GM12878 (cell line): Measurements from ENCODE around the gene MORC1. TPM values are rescaled to one million over a fixed set of nuclear protein-coding genes. Genes with fewer than 3 reads are reported as not detected.

Experiments
- ATAC-seq: fragments of 200-7000 bp; cut with Tn5 transposase; 3 replicates; pipeline ENCODE4 v1.9.1; 2020; ENCODE audit warnings: mild to moderate bottlenecking, moderate library complexity
- BruUV-seq: library from RNA; stranded (reverse); fragments of 400-500 nt; replicated peaks from 2 replicates; lab custom pipeline; 2021; lab: Mats Ljungman, UMichigan
- CTCF ChIA-PET: fragments of 300-600 bp; sonication (Branson Sonifier 250); formaldehyde crosslinking; extraction: SDS; loops from one replicate; lab custom pipeline; 2021; ENCODE audit warnings: inconsistent platforms; lab: Yijun Ruan, JAX
- POLR2A ChIA-PET: fragments of 350-600 bp; formaldehyde crosslinking; extraction: SDS; loops from one replicate; lab custom pipeline; 2021; ENCODE audit warnings: inconsistent platforms; lab: Charles Lee
- RAD21 ChIA-PET: fragments of 300-600 bp; sonication (Branson Sonifier 250); formaldehyde crosslinking; loops from one replicate; lab custom pipeline; 2023; ENCODE audit warnings: antibody characterized with exemption; ENCODE audit not compliant: unreplicated experiment; lab: Charles Lee
- SMC1A ChIA-PET: fragments of 300-600 bp; sonication (Branson Sonifier 250); formaldehyde crosslinking; loops from one replicate; lab custom pipeline; 2023; ENCODE audit not compliant: unreplicated experiment, uncharacterized antibody; lab: Charles Lee
- DNase-seq: peaks from one replicate; pipeline ENCODE4 v3.0.0-alpha.2; 2011; ENCODE audit warnings: low read depth, low spot score
- FAIRE-seq: peaks from 3 replicates; lab custom pipeline; 2011; peaks lifted over from hg19 to GRCh38; lab: Jason Lieb, UNC
- H2AFZ ChIP-seq: 2 replicates; pipeline ENCODE4 v1.6.0; 2011; ENCODE audit warnings: low read depth, low read length, control low read depth; ENCODE audit not compliant: control insufficient read depth
- H3K27ac ChIP-seq: 2 replicates; pipeline ENCODE4 v1.5.1; 2011; ENCODE audit warnings: control low read depth; ENCODE audit not compliant: control insufficient read depth, insufficient read depth
- H3K27me3 ChIP-seq, 2 experiments: replicated peaks in 1 of 2; 2 replicates each; pipeline versions ENCODE4 v1.6.0 to v1.6.1; 2011; ENCODE audit warnings: low read length in 1 of 2; ENCODE audit not compliant: control insufficient read depth in 2 of 2, insufficient read depth in 2 of 2
- H3K36me3 ChIP-seq, 2 experiments: 2 replicates each; pipeline ENCODE4 v1.5.1; 2011; ENCODE audit warnings: low read length in 1 of 2; ENCODE audit not compliant: control insufficient read depth in 2 of 2, insufficient read depth in 2 of 2
- H3K4me1 ChIP-seq: 2 replicates; pipeline ENCODE4 v1.6.1; 2011; ENCODE audit warnings: mild to moderate bottlenecking, low read length, moderate library complexity, mixed read lengths; ENCODE audit not compliant: control insufficient read depth, insufficient read depth
- H3K4me2 ChIP-seq: 2 replicates; pipeline ENCODE4 v1.6.0; 2011; ENCODE audit warnings: control low read depth; ENCODE audit not compliant: control insufficient read depth, insufficient read depth
- H3K4me3 ChIP-seq: fragments of 200-600 bp; sonication (generic); 2 replicates; pipeline ENCODE4 v1.5.1; 2016
- H3K79me2 ChIP-seq: 2 replicates; pipeline ENCODE4 v1.6.0; 2011; ENCODE audit warnings: low read length; ENCODE audit not compliant: control insufficient read depth, insufficient read depth
- H3K9ac ChIP-seq: 2 replicates; pipeline ENCODE4 v1.8.0; 2011; ENCODE audit warnings: low read length, control low read depth, mixed read lengths; ENCODE audit not compliant: control insufficient read depth, insufficient read depth
- H3K9me3 ChIP-seq: replicated peaks from 3 replicates; pipeline ENCODE4 v1.5.1; 2011; ENCODE audit warnings: mild to moderate bottlenecking, low read length; ENCODE audit not compliant: control insufficient read depth, insufficient read depth
- H4K20me1 ChIP-seq: 2 replicates; pipeline ENCODE4 v1.6.0; 2011; ENCODE audit not compliant: control insufficient read depth, insufficient read depth
- CREM ChIP-seq: IDR thresholded peaks from 2 replicates; pipeline ENCODE4 v1.6.1; 2014; ENCODE audit warnings: antibody characterized with exemption, low read depth
- ESRRA ChIP-seq: IDR thresholded peaks from 2 replicates; pipeline ENCODE4 v1.6.1; 2012; ENCODE audit warnings: mild to moderate bottlenecking, low read length, improper control_type of control experiment
- GABPA ChIP-seq: IDR thresholded peaks from 2 replicates; pipeline ENCODE4 v1.6.1; 2014; ENCODE audit warnings: antibody characterized with exemption, low read depth, mild to moderate bottlenecking, inconsistent platforms
- MEF2A ChIP-seq: IDR thresholded peaks from 2 replicates; pipeline ENCODE4 v1.6.1; 2011; ENCODE audit warnings: low read depth, mild to moderate bottlenecking, low read length, moderate library complexity; ENCODE audit not compliant: insufficient read depth
- NFYB ChIP-seq: IDR thresholded peaks from 2 replicates; pipeline ENCODE4 v1.6.1; 2011; ENCODE audit warnings: low read depth, mild to moderate bottlenecking, low read length, improper control_type of control experiment, moderate library complexity; ENCODE audit not compliant: insufficient read depth
- NR2C1 ChIP-seq: fragments of 450-650 bp; IDR thresholded peaks from 2 replicates; pipeline ENCODE4 v1.6.1; 2017; ENCODE audit warnings: antibody characterized with exemption, mild to moderate bottlenecking, moderate library complexity
- NR2F1 ChIP-seq: fragments of 450-650 bp; conservative IDR thresholded peaks from 2 replicates; pipeline ENCODE4 v1.6.1; 2017; ENCODE audit warnings: mild to moderate bottlenecking
- RUNX3 ChIP-seq: IDR thresholded peaks from 2 replicates; pipeline ENCODE4 v1.6.1; 2012; ENCODE audit warnings: low read length, inconsistent platforms
- SIN3A ChIP-seq: IDR thresholded peaks from 2 replicates; pipeline ENCODE4 v1.6.1; 2012; ENCODE audit warnings: low read depth, low read length, improper control_type of control experiment
- SREBF2 ChIP-seq: IDR thresholded peaks from 2 replicates; pipeline ENCODE4 v1.6.1; 2012; ENCODE audit warnings: mild to moderate bottlenecking, low read length
- STAT3 ChIP-seq: IDR thresholded peaks from 2 replicates; pipeline ENCODE4 v1.6.1; 2011; ENCODE audit warnings: low read depth, low read length, improper control_type of control experiment
- SUZ12 ChIP-seq: fragments of 200-600 bp; sonication (generic); IDR thresholded peaks from one replicate; pipeline ENCODE4 v1.6.1; 2018; ENCODE audit warnings: antibody characterized with exemption, mild to moderate bottlenecking; ENCODE audit not compliant: unreplicated experiment
- TCF7 ChIP-seq: IDR thresholded peaks from 2 replicates; pipeline ENCODE4 v1.6.1; 2014; ENCODE audit warnings: antibody characterized with exemption, borderline replicate concordance
- WGBS: methylation state at CpG from one replicate; pipeline ENCODE4 v1.1.6; 2016; ENCODE audit warnings: low lambda C conversion rate; ENCODE audit not compliant: insufficient replicate concordance, insufficient coverage; ENCODE audit errors: missing lambda C conversion rate; 5-methylcytosine and 5-hydroxymethylcytosine counted together
- in situ Hi-C: fragments of 300-500 bp; cut with MboI; formaldehyde crosslinking; loops from 9 replicates; pipeline ENCODE4 v1.14.3; 2018; ENCODE audit warnings: mixed read lengths
- intact Hi-C: fragments of 100-400 bp; cut with micrococcal nuclease; formaldehyde crosslinking; loops from one replicate; pipeline ENCODE4 v1.14.2; 2022; ENCODE audit not compliant: unreplicated experiment
- polyA plus RNA-seq, 11 experiments: library from polyadenylated mRNA; depleted of rRNA in 4 of 11; unstranded in 6 of 11; stranded (reverse) in 5 of 11; fragments of >200 nt; fragmentation: Nextera tagmentation in 4 of 11; fragmentation: Illumina TruSeq in 1 of 11; extraction: Ambion mirVana in 4 of 11; extraction: Trizol in 1 of 11; gene quantifications; 1 replicate in 1 of 11; 2 replicates in 10 of 11; pipeline versions ENCODE4 v1.2.1 to v1.2.3, GENCODE V29; 2011 to 2016; ENCODE audit warnings: inconsistent platforms in 2 of 11, missing spikeins in 2 of 11, low read depth in 1 of 11
- total RNA-seq, 4 experiments: library from RNA; depleted of rRNA in 3 of 4; stranded (reverse); fragments of >200 nt in 3 of 4; fragmentation: Illumina TruSeq in 1 of 4; extraction: Trizol in 1 of 4; gene quantifications; 2 replicates each; pipeline versions ENCODE4 v1.2.1 to v1.2.3, GENCODE V29; 2013 to 2021
- TF ChIP-seq, protein P1 (sequence below): IDR thresholded peaks from 2 replicates; pipeline ENCODE4 v1.6.1; 2011; ENCODE audit warnings: borderline replicate concordance, low read depth, mild to moderate bottlenecking, moderate library complexity, mixed read lengths, low read length; ENCODE audit not compliant: insufficient read depth; ENCODE audit errors: extremely low read length
- TF ChIP-seq, protein P2 (sequence below): fragments of 450-650 bp; IDR thresholded peaks from 2 replicates; pipeline ENCODE4 v1.6.1; 2018; ENCODE audit warnings: borderline replicate concordance, mild to moderate bottlenecking; ENCODE audit not compliant: partially characterized antibody
- TF ChIP-seq, protein P3 (sequence below): fragments of 450-650 bp; IDR thresholded peaks from 2 replicates; pipeline ENCODE4 v1.6.1; 2018; ENCODE audit warnings: mild to moderate bottlenecking, low read depth, moderate library complexity; ENCODE audit not compliant: partially characterized antibody
- TF ChIP-seq, protein P4 (sequence below): fragments of 450-650 bp; IDR thresholded peaks from 2 replicates; pipeline ENCODE4 v1.6.1; 2014; ENCODE audit warnings: mild to moderate bottlenecking

Gene MORC1
- total and polyA plus RNA-seq, 10 of the 15 experiments (the other 5 are each of a cell fraction or from before 2014, with no cell fraction given) = 0.18 TPM; not detected in 9

DNA sequence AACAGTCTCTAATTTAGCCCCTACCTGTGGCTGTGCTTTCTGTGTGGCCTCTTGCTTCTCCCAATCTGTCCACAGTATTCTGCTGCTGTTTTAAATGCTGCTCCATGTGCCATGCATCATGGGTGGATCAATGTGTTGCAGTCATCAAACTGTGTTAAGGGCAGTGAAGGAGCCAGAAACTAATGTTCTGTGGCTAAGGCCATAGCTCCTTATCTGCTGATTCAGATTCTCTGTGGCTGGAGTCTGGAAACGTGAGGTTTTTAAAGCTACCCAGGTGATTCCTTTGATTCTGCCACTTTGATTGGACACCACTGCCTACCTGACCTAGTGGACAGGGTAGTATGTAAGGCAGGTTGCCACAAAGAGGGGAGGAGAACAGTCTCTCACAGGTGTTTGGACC is 44.8 kb downstream of the MORC1 start:
- SMC1A ChIA-PET = interaction anchor here (1.1 to 4.6 kb wide), 3 partner anchors 13 to 49 kb away, joined by 4 to 36 read pairs (median 4); no protein-coding TSS in a partner anchor
- intact Hi-C loops = no loop called here
- TF ChIP-seq ESRRA = no peak
- TF ChIP-seq GABPA = no peak
- TF ChIP-seq, protein P1, sequence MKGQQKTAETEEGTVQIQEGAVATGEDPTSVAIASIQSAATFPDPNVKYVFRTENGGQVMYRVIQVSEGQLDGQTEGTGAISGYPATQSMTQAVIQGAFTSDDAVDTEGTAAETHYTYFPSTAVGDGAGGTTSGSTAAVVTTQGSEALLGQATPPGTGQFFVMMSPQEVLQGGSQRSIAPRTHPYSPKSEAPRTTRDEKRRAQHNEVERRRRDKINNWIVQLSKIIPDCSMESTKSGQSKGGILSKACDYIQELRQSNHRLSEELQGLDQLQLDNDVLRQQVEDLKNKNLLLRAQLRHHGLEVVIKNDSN = no peak
- no peak for TF ChIP-seq TCF7
- TF ChIP-seq SUZ12 = no peak
- TF ChIP-seq, protein P2, sequence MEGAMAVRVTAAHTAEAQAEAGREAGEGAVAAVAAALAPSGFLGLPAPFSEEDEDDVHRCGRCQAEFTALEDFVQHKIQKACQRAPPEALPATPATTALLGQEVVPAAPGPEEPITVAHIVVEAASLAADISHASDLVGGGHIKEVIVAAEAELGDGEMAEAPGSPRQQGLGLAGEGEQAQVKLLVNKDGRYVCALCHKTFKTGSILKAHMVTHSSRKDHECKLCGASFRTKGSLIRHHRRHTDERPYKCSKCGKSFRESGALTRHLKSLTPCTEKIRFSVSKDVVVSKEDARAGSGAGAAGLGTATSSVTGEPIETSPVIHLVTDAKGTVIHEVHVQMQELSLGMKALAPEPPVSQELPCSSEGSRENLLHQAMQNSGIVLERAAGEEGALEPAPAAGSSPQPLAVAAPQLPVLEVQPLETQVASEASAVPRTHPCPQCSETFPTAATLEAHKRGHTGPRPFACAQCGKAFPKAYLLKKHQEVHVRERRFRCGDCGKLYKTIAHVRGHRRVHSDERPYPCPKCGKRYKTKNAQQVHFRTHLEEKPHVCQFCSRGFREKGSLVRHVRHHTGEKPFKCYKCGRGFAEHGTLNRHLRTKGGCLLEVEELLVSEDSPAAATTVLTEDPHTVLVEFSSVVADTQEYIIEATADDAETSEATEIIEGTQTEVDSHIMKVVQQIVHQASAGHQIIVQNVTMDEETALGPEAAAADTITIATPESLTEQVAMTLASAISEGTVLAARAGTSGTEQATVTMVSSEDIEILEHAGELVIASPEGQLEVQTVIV = no peak
- no peak for TF ChIP-seq RUNX3
- TF ChIP-seq CREM = no peak
- no peak for TF ChIP-seq MEF2A
- TF ChIP-seq SIN3A = no peak
- TF ChIP-seq NFYB = no peak
- TF ChIP-seq STAT3 = no peak
- no peak for TF ChIP-seq NR2C1
- TF ChIP-seq SREBF2 = no peak
- TF ChIP-seq, protein P3, sequence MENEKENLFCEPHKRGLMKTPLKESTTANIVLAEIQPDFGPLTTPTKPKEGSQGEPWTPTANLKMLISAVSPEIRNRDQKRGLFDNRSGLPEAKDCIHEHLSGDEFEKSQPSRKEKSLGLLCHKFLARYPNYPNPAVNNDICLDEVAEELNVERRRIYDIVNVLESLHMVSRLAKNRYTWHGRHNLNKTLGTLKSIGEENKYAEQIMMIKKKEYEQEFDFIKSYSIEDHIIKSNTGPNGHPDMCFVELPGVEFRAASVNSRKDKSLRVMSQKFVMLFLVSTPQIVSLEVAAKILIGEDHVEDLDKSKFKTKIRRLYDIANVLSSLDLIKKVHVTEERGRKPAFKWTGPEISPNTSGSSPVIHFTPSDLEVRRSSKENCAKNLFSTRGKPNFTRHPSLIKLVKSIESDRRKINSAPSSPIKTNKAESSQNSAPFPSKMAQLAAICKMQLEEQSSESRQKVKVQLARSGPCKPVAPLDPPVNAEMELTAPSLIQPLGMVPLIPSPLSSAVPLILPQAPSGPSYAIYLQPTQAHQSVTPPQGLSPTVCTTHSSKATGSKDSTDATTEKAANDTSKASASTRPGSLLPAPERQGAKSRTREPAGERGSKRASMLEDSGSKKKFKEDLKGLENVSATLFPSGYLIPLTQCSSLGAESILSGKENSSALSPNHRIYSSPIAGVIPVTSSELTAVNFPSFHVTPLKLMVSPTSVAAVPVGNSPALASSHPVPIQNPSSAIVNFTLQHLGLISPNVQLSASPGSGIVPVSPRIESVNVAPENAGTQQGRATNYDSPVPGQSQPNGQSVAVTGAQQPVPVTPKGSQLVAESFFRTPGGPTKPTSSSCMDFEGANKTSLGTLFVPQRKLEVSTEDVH = no peak
- TF ChIP-seq NR2F1 = no peak
- TF ChIP-seq, protein P4, sequence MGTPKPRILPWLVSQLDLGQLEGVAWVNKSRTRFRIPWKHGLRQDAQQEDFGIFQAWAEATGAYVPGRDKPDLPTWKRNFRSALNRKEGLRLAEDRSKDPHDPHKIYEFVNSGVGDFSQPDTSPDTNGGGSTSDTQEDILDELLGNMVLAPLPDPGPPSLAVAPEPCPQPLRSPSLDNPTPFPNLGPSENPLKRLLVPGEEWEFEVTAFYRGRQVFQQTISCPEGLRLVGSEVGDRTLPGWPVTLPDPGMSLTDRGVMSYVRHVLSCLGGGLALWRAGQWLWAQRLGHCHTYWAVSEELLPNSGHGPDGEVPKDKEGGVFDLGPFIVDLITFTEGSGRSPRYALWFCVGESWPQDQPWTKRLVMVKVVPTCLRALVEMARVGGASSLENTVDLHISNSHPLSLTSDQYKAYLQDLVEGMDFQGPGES = no peak

More for the DNA sequence above, 44.8 kb downstream of the MORC1 start:
- DNase-seq (no peak), ATAC-seq (no peak; the same call in 2 of the 3 replicates), FAIRE-seq (no peak)
- 0% methylated on average over 1 of the region's 1 CpG for WGBS
- no peaks in the 10 kb centered on the region for H3K36me3 ChIP-seq
- in situ Hi-C loops = no loop called here
- ChIA-PET CTCF (interaction anchor here (1.0 to 2.6 kb wide), 3 partner anchors 12 to 50 kb away, joined by 4 to 24 read pairs (median 4); no protein-coding TSS in a partner anchor), RAD21 (interaction anchor here (0.8 to 1.4 kb wide), 2 partner anchors 21 to 50 kb away, joined by 3 to 7 read pairs; no protein-coding TSS in a partner anchor), POLR2A (no interaction called here)
- no peak overlapping the region for H3K27ac ChIP-seq
- no peak overlapping the region for H3K9ac ChIP-seq
- H3K4me2 ChIP-seq = no peak overlapping the region
- H3K4me3 ChIP-seq = no peak overlapping the region
- H4K20me1 ChIP-seq = no peaks in the 10 kb centered on the region
- no TSS peak for BruUV-seq
- no peaks in the 10 kb centered on the region for H3K27me3 ChIP-seq
- H2AFZ ChIP-seq = no peak overlapping the region
- peaks cover 13% of the 10 kb centered on the region for H3K4me1 ChIP-seq
- H3K9me3 ChIP-seq = no peaks in the 10 kb centered on the region
- no peaks in the 10 kb centered on the region for H3K79me2 ChIP-seq
